ENCODE results near the gene ACOT4.

DNA sequence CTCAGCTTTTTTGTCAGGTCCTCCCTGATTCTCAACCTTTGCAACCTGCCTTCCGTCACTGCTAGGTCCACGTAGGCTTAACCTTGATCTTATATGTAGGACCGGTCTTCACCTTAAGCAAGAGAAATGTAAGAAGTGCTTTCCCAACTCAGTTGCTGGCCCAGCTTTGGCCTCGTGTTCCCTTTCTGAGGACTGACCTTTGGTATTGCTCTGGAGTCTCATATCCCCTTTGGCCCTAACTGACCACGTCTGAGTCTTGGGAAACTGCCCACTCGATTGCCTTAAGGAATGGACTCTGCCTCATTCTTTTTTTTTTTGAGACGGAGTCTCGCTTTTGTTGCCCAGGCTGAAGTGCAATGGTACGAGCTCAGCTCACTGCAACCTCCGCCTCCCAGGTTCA, 28.6 kb downstream of the ACOT4 start:
- TF ChIP-seq, protein P1, sequence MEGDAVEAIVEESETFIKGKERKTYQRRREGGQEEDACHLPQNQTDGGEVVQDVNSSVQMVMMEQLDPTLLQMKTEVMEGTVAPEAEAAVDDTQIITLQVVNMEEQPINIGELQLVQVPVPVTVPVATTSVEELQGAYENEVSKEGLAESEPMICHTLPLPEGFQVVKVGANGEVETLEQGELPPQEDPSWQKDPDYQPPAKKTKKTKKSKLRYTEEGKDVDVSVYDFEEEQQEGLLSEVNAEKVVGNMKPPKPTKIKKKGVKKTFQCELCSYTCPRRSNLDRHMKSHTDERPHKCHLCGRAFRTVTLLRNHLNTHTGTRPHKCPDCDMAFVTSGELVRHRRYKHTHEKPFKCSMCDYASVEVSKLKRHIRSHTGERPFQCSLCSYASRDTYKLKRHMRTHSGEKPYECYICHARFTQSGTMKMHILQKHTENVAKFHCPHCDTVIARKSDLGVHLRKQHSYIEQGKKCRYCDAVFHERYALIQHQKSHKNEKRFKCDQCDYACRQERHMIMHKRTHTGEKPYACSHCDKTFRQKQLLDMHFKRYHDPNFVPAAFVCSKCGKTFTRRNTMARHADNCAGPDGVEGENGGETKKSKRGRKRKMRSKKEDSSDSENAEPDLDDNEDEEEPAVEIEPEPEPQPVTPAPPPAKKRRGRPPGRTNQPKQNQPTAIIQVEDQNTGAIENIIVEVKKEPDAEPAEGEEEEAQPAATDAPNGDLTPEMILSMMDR (IDR thresholded peaks at IDR 0.05) = no peak
- TF ChIP-seq POLR2A (IDR thresholded peaks at IDR 0.05) = no peak
